ENCODE measurements around the gene OR4K5.

DNA sequence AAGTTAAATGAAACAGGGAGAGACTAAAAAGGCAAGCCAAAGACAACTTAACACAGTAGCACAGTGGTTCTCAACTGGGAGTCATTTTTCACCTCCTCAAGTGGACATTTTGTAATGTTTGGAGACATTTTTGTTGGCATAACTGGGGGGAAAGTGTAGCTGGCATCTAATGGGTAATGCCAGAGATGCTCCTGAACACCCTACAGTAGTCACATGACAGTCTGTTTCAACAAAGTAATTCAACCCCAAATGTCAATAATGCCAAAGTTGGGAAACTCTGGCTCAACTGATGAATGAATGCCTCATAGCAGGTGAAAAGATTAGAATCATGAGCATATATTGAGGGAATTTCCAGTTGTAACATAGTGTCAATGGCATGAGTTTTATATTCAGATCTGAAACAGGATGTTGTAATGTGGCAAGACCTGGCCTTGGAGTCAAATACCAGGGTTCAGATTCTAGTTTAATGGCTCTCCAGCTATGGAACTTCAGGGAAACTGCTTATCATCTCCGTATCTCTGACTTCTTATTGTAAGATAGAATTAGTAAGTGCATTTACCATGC is 2.4 kb upstream of the OR4K5 start:
- no peak for TF ChIP-seq POLR2A (IDR thresholded peaks at IDR 0.05)
- TF ChIP-seq, protein P1, sequence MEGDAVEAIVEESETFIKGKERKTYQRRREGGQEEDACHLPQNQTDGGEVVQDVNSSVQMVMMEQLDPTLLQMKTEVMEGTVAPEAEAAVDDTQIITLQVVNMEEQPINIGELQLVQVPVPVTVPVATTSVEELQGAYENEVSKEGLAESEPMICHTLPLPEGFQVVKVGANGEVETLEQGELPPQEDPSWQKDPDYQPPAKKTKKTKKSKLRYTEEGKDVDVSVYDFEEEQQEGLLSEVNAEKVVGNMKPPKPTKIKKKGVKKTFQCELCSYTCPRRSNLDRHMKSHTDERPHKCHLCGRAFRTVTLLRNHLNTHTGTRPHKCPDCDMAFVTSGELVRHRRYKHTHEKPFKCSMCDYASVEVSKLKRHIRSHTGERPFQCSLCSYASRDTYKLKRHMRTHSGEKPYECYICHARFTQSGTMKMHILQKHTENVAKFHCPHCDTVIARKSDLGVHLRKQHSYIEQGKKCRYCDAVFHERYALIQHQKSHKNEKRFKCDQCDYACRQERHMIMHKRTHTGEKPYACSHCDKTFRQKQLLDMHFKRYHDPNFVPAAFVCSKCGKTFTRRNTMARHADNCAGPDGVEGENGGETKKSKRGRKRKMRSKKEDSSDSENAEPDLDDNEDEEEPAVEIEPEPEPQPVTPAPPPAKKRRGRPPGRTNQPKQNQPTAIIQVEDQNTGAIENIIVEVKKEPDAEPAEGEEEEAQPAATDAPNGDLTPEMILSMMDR (IDR thresholded peaks at IDR 0.05) = no peak
- TF ChIP-seq EP300 (IDR thresholded peaks at IDR 0.05) = no peak
- no peak for TF ChIP-seq POLR2AphosphoS5 (IDR thresholded peaks at IDR 0.05)

All from sigmoid colon (tissue), 4 donors.